ENCODE data around the gene GAGE13.
"Not testable (repeated sequence)": the region's sequence is repeated elsewhere in the genome, so short reads cannot be mapped to it uniquely, and the experiment has no call there.

GAGE13 gene

GRCh38 chrX:49341449-49341848 lies 10.1 kb downstream of the GAGE13 start:
- DNase-seq: not testable (repeated sequence)

GRCh38 chrX:49344496-49345175 lies 13.3 kb downstream of the GAGE13 start:
- DNase-seq: not testable (repeated sequence)

GRCh38 chrX:49345402-49345801 lies 14.0 kb downstream of the GAGE13 start:
- DNase-seq: not testable (repeated sequence)

GRCh38 chrX:49346150-49346549 lies 14.8 kb downstream of the GAGE13 start:
- not testable (repeated sequence) for DNase-seq

Measured in MV-4-11 (cell line).